IMR-90 (cell line): Measurements from ENCODE around the gene GALNT7. TPM values are rescaled to one million over a fixed set of nuclear protein-coding genes. Genes with fewer than 3 reads are reported as not detected.
A peak's percentile ranks its signal among the peaks of the same experiment; 100 is the strongest.

Experiments
- ATAC-seq: fragments of 200-7000 bp; cut with Tn5 transposase; 2 replicates; pipeline ENCODE4 v1.9.1; 2020; ENCODE audit warnings: low read depth, mild to moderate bottlenecking, moderate library complexity
- BruUV-seq: library from RNA; stranded (reverse); fragments of 400-500 nt; replicated peaks from 2 replicates; lab custom pipeline; 2021; lab: Mats Ljungman, UMichigan
- CTCF ChIA-PET: fragments of 300-600 bp; formaldehyde crosslinking; extraction: SDS; loops from one replicate; lab custom pipeline; 2021; ENCODE audit warnings: antibody characterized with exemption; lab: Yijun Ruan, JAX
- POLR2A ChIA-PET: fragments of 300-600 bp; sonication (Branson Sonifier 250); formaldehyde crosslinking; loops from one replicate; lab custom pipeline; 2022; ENCODE audit warnings: antibody characterized with exemption; ENCODE audit not compliant: unreplicated experiment; lab: Charles Lee
- DNase-seq: peaks from one replicate; pipeline ENCODE4 v3.0.0; 2013
- H2AFZ ChIP-seq: replicated peaks from 2 replicates; pipeline ENCODE3; 2013; ENCODE audit warnings: low read length, mild to moderate bottlenecking; ENCODE audit not compliant: poor library complexity
- H2AK5ac ChIP-seq: 2 replicates; pipeline ENCODE4 v1.6.1; 2013; ENCODE audit warnings: low read depth, low read length, inconsistent platforms
- H2AK9ac ChIP-seq: replicated peaks from 2 replicates; pipeline ENCODE3; 2013; ENCODE audit warnings: mild to moderate bottlenecking, low read depth, low read length, moderate library complexity; ENCODE audit not compliant: poor library complexity
- H2BK120ac ChIP-seq: 2 replicates; pipeline ENCODE4 v1.6.1; 2013; ENCODE audit warnings: low read depth, low read length, inconsistent platforms
- H2BK15ac ChIP-seq: 3 replicates; pipeline ENCODE4 v1.6.1; 2013; ENCODE audit warnings: low read depth, low read length, inconsistent platforms
- H2BK20ac ChIP-seq: 2 replicates; pipeline ENCODE4 v1.6.1; 2013; ENCODE audit warnings: low read depth, mild to moderate bottlenecking, inconsistent platforms, low read length, moderate library complexity
- H2BK5ac ChIP-seq: 2 replicates; pipeline ENCODE4 v1.6.1; 2013; ENCODE audit warnings: mild to moderate bottlenecking, low read depth, low read length, inconsistent platforms; ENCODE audit not compliant: poor library complexity, severe bottlenecking
- H3K14ac ChIP-seq: replicated peaks from 2 replicates; pipeline ENCODE4 v1.6.1; 2013; ENCODE audit warnings: low read depth, low read length, inconsistent platforms
- H3K18ac ChIP-seq: 2 replicates; pipeline ENCODE4 v1.6.1; 2013; ENCODE audit warnings: low read depth, low read length, control low read depth
- H3K23ac ChIP-seq: 2 replicates; pipeline ENCODE4 v1.6.1; 2013; ENCODE audit warnings: low read depth, low read length, inconsistent platforms
- H3K27ac ChIP-seq: 2 replicates; pipeline ENCODE4 v1.5.1; 2013; ENCODE audit warnings: mild to moderate bottlenecking, control low read depth, low read length; ENCODE audit not compliant: insufficient read depth
- H3K27me3 ChIP-seq: 2 replicates; pipeline ENCODE4 v1.6.1; 2013; ENCODE audit warnings: low read length; ENCODE audit not compliant: control insufficient read depth, insufficient read depth
- H3K36me3 ChIP-seq: 2 replicates; pipeline ENCODE4 v1.6.1; 2013; ENCODE audit warnings: low read length, mixed read lengths; ENCODE audit not compliant: control insufficient read depth, insufficient read depth
- H3K4ac ChIP-seq: 2 replicates; pipeline ENCODE4 v1.6.1; 2013; ENCODE audit warnings: low read depth, low read length, inconsistent platforms
- H3K4me1 ChIP-seq: 2 replicates; pipeline ENCODE4 v1.6.1; 2013; ENCODE audit warnings: low read length, mixed read lengths; ENCODE audit not compliant: control insufficient read depth, insufficient read depth
- H3K4me2 ChIP-seq: 2 replicates; pipeline ENCODE4 v1.6.1; 2013; ENCODE audit warnings: low read depth, mild to moderate bottlenecking, control low read depth, low read length, moderate library complexity
- H3K4me3 ChIP-seq: 2 replicates; pipeline ENCODE4 v1.5.1; 2013; ENCODE audit warnings: low read depth, mild to moderate bottlenecking, control low read depth, low read length, moderate library complexity; ENCODE audit not compliant: insufficient read depth
- H3K56ac ChIP-seq: 2 replicates; pipeline ENCODE4 v1.6.1; 2013; ENCODE audit warnings: low read length, inconsistent platforms; ENCODE audit not compliant: insufficient read depth; ENCODE audit errors: extremely low read depth
- H3K79me1 ChIP-seq, 2 experiments: 2 replicates each; pipeline ENCODE4 v1.6.1; 2013; ENCODE audit warnings: low read length in 2 of 2, inconsistent platforms in 1 of 2, low read depth in 1 of 2
- H3K9ac ChIP-seq: 2 replicates; pipeline ENCODE4 v1.6.1; 2013; ENCODE audit warnings: low read depth, low read length, control low read depth
- H3K9me1 ChIP-seq: 2 replicates; pipeline ENCODE4 v1.6.1; 2013; ENCODE audit warnings: low read length, inconsistent platforms; ENCODE audit not compliant: insufficient read depth
- H3K9me3 ChIP-seq: 2 replicates; pipeline ENCODE4 v1.6.1; 2013; ENCODE audit warnings: low read length; ENCODE audit not compliant: control insufficient read depth, insufficient read depth
- H4K20me1 ChIP-seq: 2 replicates; pipeline ENCODE4 v1.6.1; 2013; ENCODE audit warnings: low read length, inconsistent platforms; ENCODE audit not compliant: insufficient read depth
- H4K5ac ChIP-seq: 2 replicates; pipeline ENCODE4 v1.6.1; 2013; ENCODE audit warnings: mild to moderate bottlenecking, low read depth, low read length, control low read depth
- H4K8ac ChIP-seq, 2 experiments: 2 replicates each; pipeline ENCODE4 v1.6.1; 2013; ENCODE audit warnings: low read depth in 2 of 2, low read length in 2 of 2, control low read depth in 1 of 2, inconsistent platforms in 1 of 2
- H4K91ac ChIP-seq: 2 replicates; pipeline ENCODE4 v1.6.1; 2013; ENCODE audit warnings: low read depth, low read length, inconsistent platforms; ENCODE audit not compliant: insufficient read depth
- CEBPB ChIP-seq: IDR thresholded peaks from 2 replicates; pipeline ENCODE4 v1.6.1; 2012; ENCODE audit warnings: low read depth, low read length, improper control_type of control experiment
- MXI1 ChIP-seq: IDR thresholded peaks from 2 replicates; pipeline ENCODE4 v1.6.1; 2012; ENCODE audit warnings: low read depth, mild to moderate bottlenecking, low read length, moderate library complexity, borderline replicate concordance
- WGBS, 2 experiments: methylation state at CpG; one replicate each; pipeline versions ENCODE4 v1.1.5 to v1.1.7; 2013; ENCODE audit warnings: missing lambda C conversion rate in 2 of 2; ENCODE audit not compliant: insufficient read length in 1 of 2; ENCODE audit errors: extremely low coverage in 2 of 2; 5-methylcytosine and 5-hydroxymethylcytosine counted together
- dilution Hi-C: fragments of 300-500 bp; cut with HindIII; formaldehyde crosslinking; loops from one replicate; pipeline ENCODE4 v1.14.3; 2018; ENCODE audit warnings: low sequenced_read_pairs; ENCODE audit not compliant: unreplicated experiment
- in situ Hi-C: fragments of 300-500 bp; cut with MboI; formaldehyde crosslinking; loops from 3 replicates; pipeline ENCODE4 v1.14.3; 2019; ENCODE audit warnings: low sequenced_read_pairs, inconsistent platforms, mixed read lengths
- intact Hi-C: fragments of 100-400 bp; cut with micrococcal nuclease; formaldehyde crosslinking; loops from 2 replicates; pipeline ENCODE4 v1.10.0; 2022
- polyA plus RNA-seq, 3 experiments: library from polyadenylated mRNA; depleted of rRNA; stranded (reverse); fragments of >200 nt; gene quantifications; 2 replicates each; pipeline ENCODE4 v1.2.3, GENCODE V29; 2012; ENCODE audit warnings: low replicate concordance in 1 of 3
- total RNA-seq: library from RNA; depleted of rRNA; stranded (reverse); fragments of >200 nt; gene quantifications from 2 replicates; pipeline ENCODE4 v1.2.3, GENCODE V29; 2012

The GALNT7 gene
- total and polyA plus RNA-seq, 2 of the 4 experiments (the other 2 are of a cell fraction) = 19.1 to 31.2 TPM

DNA sequence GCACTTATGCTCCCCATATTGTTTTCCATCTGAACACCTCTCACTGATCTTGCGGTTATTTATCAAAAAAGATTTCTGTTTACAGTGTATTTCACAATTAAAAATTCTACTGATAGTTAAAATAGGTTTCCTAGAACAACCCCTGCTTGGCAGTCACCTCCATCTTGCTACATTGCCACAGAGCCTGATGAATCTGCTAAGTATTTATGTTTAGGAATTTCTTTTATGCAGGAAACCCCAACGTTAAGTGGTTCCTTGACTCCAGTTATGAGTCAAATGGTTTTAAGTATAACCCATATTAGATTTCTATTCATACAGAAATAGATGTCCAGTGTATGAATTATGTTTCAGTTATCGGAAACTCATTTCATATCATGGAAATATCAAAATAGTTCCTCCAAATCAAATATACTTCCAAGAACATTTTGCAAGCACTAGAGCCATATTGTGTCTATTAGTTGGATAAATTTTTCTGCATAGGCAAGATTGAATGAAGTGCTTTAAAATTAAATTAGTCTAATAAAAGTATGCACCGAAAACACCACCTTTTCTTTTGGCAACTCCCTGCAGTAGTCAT lies 20.6 kb downstream of the GALNT7 start:
- DNase-seq = peak; percentile 85

More for the DNA sequence above, 20.6 kb downstream of the GALNT7 start:
- Histone ChIP-seq H3K18ac (no peak overlapping the region), H3K14ac (no peak overlapping the region), H2AK9ac (no peak overlapping the region), H3K27ac (no peak overlapping the region), H4K91ac (no peak overlapping the region), H4K5ac (no peak overlapping the region), H3K4ac (no peak overlapping the region), H2BK120ac (no peak overlapping the region), H3K9me1 (no peaks in the 10 kb centered on the region), H3K4me3 (no peak overlapping the region), H3K4me1 (peaks cover 8% of the 10 kb centered on the region; the same call in 1 of the 2 replicates), H3K79me1 (peaks cover 9 to 30% of the 10 kb centered on the region in 2 experiments; a peak in 3 of 4 replicates), H2AK5ac (no peak overlapping the region), H4K20me1 (no peaks in the 10 kb centered on the region), H3K36me3 (no peaks in the 10 kb centered on the region), H3K9me3 (no peaks in the 10 kb centered on the region), H3K9ac (no peak overlapping the region), H3K56ac (no peak overlapping the region), H3K27me3 (no peaks in the 10 kb centered on the region), H4K8ac (no peak overlapping the region; a peak in 1 of 4 replicates), H3K4me2 (no peak overlapping the region), H3K23ac (no peak overlapping the region), H2AFZ (no peak overlapping the region), H2BK15ac (peak overlapping the region; percentile 40; the same call in 1 of the 3 replicates), H2BK5ac (no peak overlapping the region), H2BK20ac (no peak overlapping the region)
- dilution Hi-C loops = no loop called here
- peak; percentile 68 for ATAC-seq
- CTCF ChIA-PET = no interaction called here
- POLR2A ChIA-PET = no interaction called here
- BruUV-seq = no TSS peak
- in situ Hi-C loops = no loop called here
- no CpG with 5 or more reads among the region's 4 CpGs for WGBS, 2 experiments
- TF ChIP-seq CEBPB = peak; percentile 84
- no peak for TF ChIP-seq MXI1
- intact Hi-C loops = no loop called here
